ENCODE results near the gene C2CD2L.
A peak's percentile ranks its signal among the peaks of the same experiment; 100 is the strongest.
"Not testable (repeated sequence)": the region's sequence is repeated elsewhere in the genome, so short reads cannot be mapped to it uniquely, and the experiment has no call there.

The C2CD2L gene

DNA sequence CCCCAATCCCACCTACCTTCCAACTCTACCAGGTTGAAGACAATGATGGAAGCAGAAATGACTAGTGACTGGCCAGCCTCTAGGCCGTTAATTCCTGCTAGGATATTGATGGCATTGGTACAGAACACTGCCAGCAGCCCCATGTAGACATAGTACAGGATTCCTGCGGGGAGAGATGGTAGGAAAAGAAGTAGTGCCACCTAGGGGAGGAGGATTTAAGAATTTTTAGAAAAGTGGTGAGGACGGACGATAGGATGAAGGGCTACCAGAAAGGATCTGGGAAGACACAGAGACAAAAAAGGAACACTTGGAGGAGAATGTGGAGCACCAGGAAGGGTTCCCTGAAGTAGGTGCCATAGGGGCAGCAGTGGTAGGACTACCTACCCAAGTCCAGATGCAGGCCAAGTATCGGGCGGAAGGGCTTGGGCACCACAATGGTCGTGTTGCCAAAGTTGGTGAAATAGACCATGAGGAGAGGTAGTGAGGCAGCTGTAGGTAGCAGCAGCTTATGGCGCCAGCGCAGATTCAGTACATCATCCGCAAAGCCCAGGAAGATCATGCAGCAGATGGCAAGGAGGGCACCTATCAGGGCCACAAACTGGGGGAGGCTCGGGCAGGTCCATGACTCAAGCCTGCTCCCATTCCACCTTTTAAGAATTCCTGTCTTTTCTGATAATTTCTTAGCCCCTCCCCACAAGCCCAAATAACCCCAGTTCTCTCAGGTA, 6.7 kb upstream of the C2CD2L start:
- peaks cover 13% of the 10 kb centered on the region for H3K36me3 ChIP-seq (ENCODE audit: control insufficient read depth, insufficient read depth, low read length)
- peak overlapping the region; percentile 89 for H3K4me3 ChIP-seq (ENCODE audit: low read length)
- no peak overlapping the region for H3K27ac ChIP-seq (ENCODE audit: low read depth, low read length)
- no peaks in the 10 kb centered on the region for H3K27me3 ChIP-seq (ENCODE audit: control insufficient read depth, insufficient read depth, low read length)
- peaks cover 18% of the 10 kb centered on the region for H3K4me1 ChIP-seq (ENCODE audit: control insufficient read depth, insufficient read depth, low read length)
- peak overlapping the region; percentile 85 for H3K9ac ChIP-seq (ENCODE audit: low read length)

GRCh38 chr11:119100994-119101758, 6.0 kb upstream of the C2CD2L start:
- Histone ChIP-seq H3K36me3 (ENCODE audit: control insufficient read depth, insufficient read depth, low read length) (peaks cover 13% of the 10 kb centered on the region), H3K27ac (ENCODE audit: low read depth, low read length) (peak overlapping the region; percentile 97), H3K27me3 (ENCODE audit: control insufficient read depth, insufficient read depth, low read length) (no peaks in the 10 kb centered on the region), H3K4me3 (ENCODE audit: low read length) (peak overlapping the region; percentile 89), H3K4me1 (ENCODE audit: control insufficient read depth, insufficient read depth, low read length) (peaks cover 17% of the 10 kb centered on the region), H3K9ac (ENCODE audit: low read length) (peak overlapping the region; percentile 85)

DNA sequence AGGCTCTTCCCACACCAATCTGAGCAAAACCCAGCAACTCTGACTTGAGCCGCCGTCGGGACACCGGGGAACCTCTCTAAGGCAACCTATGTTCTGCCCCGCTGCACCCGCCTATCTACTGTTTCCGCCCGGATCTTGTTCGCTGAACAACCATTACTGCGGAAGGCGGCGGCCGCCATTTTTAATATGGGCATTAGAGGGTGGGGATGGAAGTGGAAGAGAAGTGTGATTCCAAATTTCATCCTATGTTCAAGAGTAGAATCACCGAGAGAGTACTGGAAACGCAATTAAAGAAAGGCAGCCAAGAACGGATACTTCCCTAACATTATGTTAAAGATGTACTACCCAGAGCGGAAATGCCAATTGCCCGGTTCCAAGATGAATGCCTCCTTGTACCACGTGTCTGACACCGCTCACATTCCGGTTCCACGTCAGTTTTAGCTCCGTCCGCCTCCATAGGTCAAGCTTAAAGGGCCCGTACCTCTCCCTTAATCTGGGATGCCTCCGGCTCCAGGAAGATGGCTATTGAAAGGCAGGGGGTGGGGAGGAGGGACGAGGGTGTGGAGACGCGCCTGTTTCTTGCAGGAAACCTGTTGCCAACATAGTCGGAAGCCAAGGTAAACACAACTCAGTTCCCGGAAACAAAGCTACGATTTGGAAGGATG, 5.3 kb upstream of the C2CD2L start, which contains the start of gene DPAGT1:
Gene DPAGT1 (minus strand): TSS at position 95 of the 665 bp plus-strand sequence. CDS start 198 bp downstream, outside the sequence.
- Histone ChIP-seq H3K36me3 (ENCODE audit: control insufficient read depth, insufficient read depth, low read length) (peaks cover 11% of the 10 kb centered on the region), H3K27ac (ENCODE audit: low read depth, low read length) (peak within 1 kb of the TSS; percentile 97), H3K9ac (ENCODE audit: low read length) (peak within 1 kb of the TSS; percentile 85), H3K27me3 (ENCODE audit: control insufficient read depth, insufficient read depth, low read length) (no peaks in the 10 kb centered on the region), H3K4me3 (ENCODE audit: low read length) (peak within 1 kb of the TSS; percentile 89), H3K4me1 (ENCODE audit: control insufficient read depth, insufficient read depth, low read length) (peaks cover 23% of the 10 kb centered on the region)

DNA sequence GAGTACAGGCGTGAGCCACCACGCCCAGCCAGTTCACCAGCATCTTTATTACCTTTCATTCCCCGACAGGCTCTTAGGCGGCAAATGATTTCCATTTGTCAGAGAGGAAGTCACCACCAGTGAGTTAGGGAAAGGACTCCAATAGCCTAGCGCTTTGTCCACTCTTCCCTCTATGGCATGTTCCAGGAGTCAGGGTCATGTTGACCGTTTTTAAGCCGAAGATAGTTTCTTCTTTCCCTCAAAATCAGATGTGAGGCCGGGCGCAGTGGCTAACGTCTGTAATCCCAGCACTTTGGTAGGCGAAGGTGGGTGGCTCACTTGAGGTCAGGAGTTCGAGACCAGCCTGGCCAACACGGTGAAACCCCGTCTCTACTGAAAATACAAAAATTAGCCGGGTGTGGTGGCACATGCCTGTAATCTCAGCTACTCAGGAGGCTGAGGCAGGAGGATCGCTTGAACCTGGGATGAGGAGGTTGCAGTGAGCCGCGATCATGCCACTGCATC, 3.9 kb upstream of the C2CD2L start:
- Histone ChIP-seq H3K4me1 (ENCODE audit: control insufficient read depth, insufficient read depth, low read length) (peaks cover 23% of the 10 kb centered on the region), H3K4me3 (ENCODE audit: low read length) (peak overlapping the region; percentile 89), H3K27ac (ENCODE audit: low read depth, low read length) (peak overlapping the region; percentile 97)
- not testable (repeated sequence) for H3K27me3 ChIP-seq (ENCODE audit: control insufficient read depth, insufficient read depth, low read length); H3K36me3 ChIP-seq (ENCODE audit: control insufficient read depth, insufficient read depth, low read length); H3K9ac ChIP-seq (ENCODE audit: low read length)

DNA sequence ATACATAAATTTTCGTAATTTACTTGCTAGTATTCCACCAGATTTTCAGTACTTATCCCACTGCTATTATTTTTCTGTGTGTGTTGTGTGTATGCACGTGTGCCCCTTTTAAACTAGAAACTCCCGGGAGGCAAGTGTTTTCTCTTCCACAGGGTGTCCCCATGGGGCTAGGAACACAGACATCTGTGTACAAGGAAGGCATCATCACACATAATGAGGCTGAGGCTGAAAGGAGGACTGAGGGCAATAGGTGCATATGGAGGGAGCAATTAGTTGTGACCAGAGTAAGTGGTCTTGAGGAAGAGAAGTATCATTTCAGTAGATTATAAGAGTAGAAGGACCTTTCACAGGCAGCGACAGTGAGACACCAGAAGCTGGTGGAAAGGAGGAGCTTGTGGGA, 3.4 kb upstream of the C2CD2L start:
- no peak overlapping the region for H3K9ac ChIP-seq (ENCODE audit: low read length)
- peaks cover 28% of the 10 kb centered on the region for H3K4me1 ChIP-seq (ENCODE audit: control insufficient read depth, insufficient read depth, low read length)
- no peaks in the 10 kb centered on the region for H3K27me3 ChIP-seq (ENCODE audit: control insufficient read depth, insufficient read depth, low read length)
- H3K27ac ChIP-seq (ENCODE audit: low read depth, low read length) = no peak overlapping the region
- no peaks in the 10 kb centered on the region for H3K36me3 ChIP-seq (ENCODE audit: control insufficient read depth, insufficient read depth, low read length)
- H3K4me3 ChIP-seq (ENCODE audit: low read length) = no peak overlapping the region

DNA sequence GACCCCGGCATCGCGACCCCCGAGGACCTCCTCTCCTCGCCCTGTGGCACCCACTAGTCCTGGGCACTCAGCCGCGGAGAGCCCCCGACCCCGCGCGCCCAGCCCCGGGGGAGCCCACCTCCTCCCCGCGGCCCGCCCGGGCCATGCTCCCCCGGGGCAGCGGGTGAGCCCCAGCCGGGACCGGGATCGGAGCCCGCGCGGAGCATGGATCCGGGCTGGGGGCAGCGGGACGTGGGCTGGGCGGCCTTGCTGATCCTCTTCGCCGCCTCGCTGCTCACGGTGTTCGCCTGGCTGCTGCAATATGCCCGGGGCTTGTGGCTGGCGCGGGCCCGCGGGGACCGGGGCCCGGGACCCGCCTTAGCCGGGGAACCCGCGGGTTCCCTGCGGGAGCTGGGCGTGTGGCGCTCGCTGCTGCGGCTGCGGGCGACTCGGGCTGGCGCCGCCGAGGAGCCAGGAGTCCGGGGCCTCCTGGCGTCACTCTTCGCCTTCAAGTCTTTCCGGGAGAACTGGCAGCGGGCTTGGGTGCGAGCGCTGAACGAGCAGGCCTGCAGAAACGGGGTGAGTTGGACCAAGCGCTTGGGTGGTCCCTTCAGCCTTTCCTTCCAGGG, 498 bp downstream of the C2CD2L start:
- H3K4me1 ChIP-seq (ENCODE audit: control insufficient read depth, insufficient read depth, low read length) = peaks cover 18% of the 10 kb centered on the region
- peak overlapping the region; percentile 73 for H3K27ac ChIP-seq (ENCODE audit: low read depth, low read length)
- H3K9ac ChIP-seq (ENCODE audit: low read length) = peak overlapping the region; percentile 86
- peaks cover 13% of the 10 kb centered on the region for H3K36me3 ChIP-seq (ENCODE audit: control insufficient read depth, insufficient read depth, low read length)
- H3K27me3 ChIP-seq (ENCODE audit: control insufficient read depth, insufficient read depth, low read length) = no peaks in the 10 kb centered on the region
- peak overlapping the region; percentile 89 for H3K4me3 ChIP-seq (ENCODE audit: low read length)

GRCh38 chr11:119108146-119108856, 1.2 kb downstream of the C2CD2L start:
- peak overlapping the region; percentile 86 for H3K9ac ChIP-seq (ENCODE audit: low read length)
- peaks cover 14% of the 10 kb centered on the region for H3K4me1 ChIP-seq (ENCODE audit: control insufficient read depth, insufficient read depth, low read length)
- H3K27me3 ChIP-seq (ENCODE audit: control insufficient read depth, insufficient read depth, low read length) = no peaks in the 10 kb centered on the region
- H3K4me3 ChIP-seq (ENCODE audit: low read length) = peak overlapping the region; percentile 89
- H3K27ac ChIP-seq (ENCODE audit: low read depth, low read length) = peak overlapping the region; percentile 73
- peaks cover 16% of the 10 kb centered on the region for H3K36me3 ChIP-seq (ENCODE audit: control insufficient read depth, insufficient read depth, low read length)

DNA sequence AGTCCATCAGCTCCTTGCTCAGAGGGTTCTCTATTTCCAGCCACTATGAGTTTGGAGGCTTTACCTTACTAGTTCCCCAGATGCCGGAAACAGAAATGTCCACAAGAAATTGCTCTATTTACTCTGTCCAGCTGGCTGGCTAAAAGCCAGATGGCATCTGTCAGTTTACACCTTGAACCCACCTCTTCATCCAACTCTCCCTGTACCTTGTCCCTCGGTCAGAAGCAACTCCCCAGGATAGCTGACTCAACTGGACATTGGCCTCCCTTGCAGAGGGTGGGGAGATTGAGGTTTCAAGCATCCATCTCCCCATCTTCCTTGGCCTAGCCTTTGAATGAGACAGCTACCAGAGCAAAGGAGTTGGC, 1.7 kb downstream of the C2CD2L start:
- Histone ChIP-seq H3K4me1 (ENCODE audit: control insufficient read depth, insufficient read depth, low read length) (peaks cover 14% of the 10 kb centered on the region), H3K4me3 (ENCODE audit: low read length) (peak overlapping the region; percentile 89), H3K36me3 (ENCODE audit: control insufficient read depth, insufficient read depth, low read length) (peaks cover 21% of the 10 kb centered on the region), H3K9ac (ENCODE audit: low read length) (no peak overlapping the region), H3K27me3 (ENCODE audit: control insufficient read depth, insufficient read depth, low read length) (no peaks in the 10 kb centered on the region), H3K27ac (ENCODE audit: low read depth, low read length) (no peak overlapping the region)

DNA sequence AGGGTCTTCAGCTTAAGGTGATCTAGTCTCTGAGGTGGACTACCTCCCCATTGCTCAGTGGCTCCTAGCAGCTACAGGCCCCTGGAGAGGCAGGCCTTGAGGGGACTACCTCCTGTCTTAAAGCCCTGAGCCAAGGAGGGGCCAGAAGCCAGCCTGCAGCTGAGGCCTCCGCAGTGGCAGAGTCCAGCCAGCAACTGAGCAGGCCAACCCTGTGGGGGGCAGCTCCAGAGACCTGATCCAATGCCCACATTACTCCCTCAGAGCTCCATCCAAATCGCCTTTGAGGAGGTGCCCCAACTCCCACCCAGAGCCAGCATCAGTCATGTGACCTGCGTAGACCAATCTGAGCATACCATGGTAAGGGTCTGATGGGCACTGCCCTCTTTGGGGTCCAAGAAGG, 2.7 kb downstream of the C2CD2L start:
- Histone ChIP-seq H3K9ac (ENCODE audit: low read length) (no peak overlapping the region), H3K4me1 (ENCODE audit: control insufficient read depth, insufficient read depth, low read length) (peaks cover 14% of the 10 kb centered on the region), H3K36me3 (ENCODE audit: control insufficient read depth, insufficient read depth, low read length) (peaks cover 26% of the 10 kb centered on the region), H3K4me3 (ENCODE audit: low read length) (no peak overlapping the region), H3K27ac (ENCODE audit: low read depth, low read length) (no peak overlapping the region), H3K27me3 (ENCODE audit: control insufficient read depth, insufficient read depth, low read length) (no peaks in the 10 kb centered on the region)

- no peak overlapping the region for H3K27ac ChIP-seq (ENCODE audit: low read depth, low read length)
- H3K4me3 ChIP-seq (ENCODE audit: low read length) = no peak overlapping the region
- no peak overlapping the region for H3K9ac ChIP-seq (ENCODE audit: low read length)
- H3K27me3 ChIP-seq (ENCODE audit: control insufficient read depth, insufficient read depth, low read length) = no peaks in the 10 kb centered on the region
- H3K36me3 ChIP-seq (ENCODE audit: control insufficient read depth, insufficient read depth, low read length) = peaks cover 26% of the 10 kb centered on the region
- peaks cover 14% of the 10 kb centered on the region for H3K4me1 ChIP-seq (ENCODE audit: control insufficient read depth, insufficient read depth, low read length)
Measured at GRCh38 chr11:119110439-119110838, 3.3 kb downstream of the C2CD2L start.

GRCh38 chr11:119111361-119111925, 4.3 kb downstream of the C2CD2L start:
- no peak overlapping the region for H3K4me3 ChIP-seq (ENCODE audit: low read length)
- H3K4me1 ChIP-seq (ENCODE audit: control insufficient read depth, insufficient read depth, low read length) = peaks cover 9% of the 10 kb centered on the region
- no peaks in the 10 kb centered on the region for H3K27me3 ChIP-seq (ENCODE audit: control insufficient read depth, insufficient read depth, low read length)
- H3K9ac ChIP-seq (ENCODE audit: low read length) = no peak overlapping the region
- no peak overlapping the region for H3K27ac ChIP-seq (ENCODE audit: low read depth, low read length)
- peaks cover 30% of the 10 kb centered on the region for H3K36me3 ChIP-seq (ENCODE audit: control insufficient read depth, insufficient read depth, low read length)
